Measurements from ENCODE around the gene ELMOD1. TPM values are rescaled to one million over a fixed set of nuclear protein-coding genes. Genes with fewer than 3 reads are reported as not detected.
"Not testable (repeated sequence)": the region's sequence is repeated elsewhere in the genome, so short reads cannot be mapped to it uniquely, and the experiment has no call there.

Gene ELMOD1
- total RNA-seq, 1 donor from 2014 or later = not detected

GRCh38 chr11:107573438-107573837 lies 17.5 kb upstream of the ELMOD1 start:
- H3K27ac Mint-ChIP-seq (ENCODE audit: unreplicated experiment) = no peak overlapping the region
- H3K36me3 Mint-ChIP-seq (ENCODE audit: unreplicated experiment) = no peaks in the 10 kb centered on the region
- H3K4me1 Mint-ChIP-seq (ENCODE audit: unreplicated experiment) = no peaks in the 10 kb centered on the region
- no peak overlapping the region for H3K4me3 Mint-ChIP-seq (ENCODE audit: unreplicated experiment)
- no peaks in the 10 kb centered on the region for H3K9me3 Mint-ChIP-seq (ENCODE audit: unreplicated experiment)
- no peak for DNase-seq (ENCODE audit: extremely low spot score, unreplicated experiment)
- no peak for TF ChIP-seq CTCF (IDR thresholded peaks at IDR 0.05)
- peaks cover 45% of the 10 kb centered on the region for H3K27me3 Mint-ChIP-seq (ENCODE audit: unreplicated experiment)

- not testable (repeated sequence) for H3K9me3 Mint-ChIP-seq (ENCODE audit: unreplicated experiment); DNase-seq (ENCODE audit: extremely low spot score, unreplicated experiment); H3K4me3 Mint-ChIP-seq (ENCODE audit: unreplicated experiment); H3K36me3 Mint-ChIP-seq (ENCODE audit: unreplicated experiment); H3K27ac Mint-ChIP-seq (ENCODE audit: unreplicated experiment); H3K4me1 Mint-ChIP-seq (ENCODE audit: unreplicated experiment)
- TF ChIP-seq CTCF (IDR thresholded peaks at IDR 0.05) = peak; percentile 83
- H3K27me3 Mint-ChIP-seq (ENCODE audit: unreplicated experiment) = peaks cover 43% of the 10 kb centered on the region
These were observed 14.2 kb upstream of the ELMOD1 start for GRCh38 chr11:107576497-107577345.

DNA sequence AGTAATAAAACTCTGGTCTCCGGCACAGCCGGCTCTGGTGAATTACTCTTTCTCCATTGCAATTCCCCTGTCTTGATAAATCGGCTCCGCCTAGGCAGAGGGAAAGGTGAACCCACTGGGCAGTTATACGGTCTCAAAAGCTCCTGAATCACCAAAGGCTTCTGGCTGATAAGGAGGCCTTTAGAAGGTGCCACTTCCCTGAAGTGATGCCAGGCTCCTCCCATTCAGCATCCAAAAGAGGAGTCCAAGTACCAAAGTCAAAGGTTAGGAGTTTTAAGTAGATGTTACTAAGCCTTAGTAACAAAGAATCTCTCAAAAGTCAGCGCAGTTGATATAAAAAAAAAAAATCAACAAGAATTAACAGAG lies 13.6 kb upstream of the ELMOD1 start:
- H3K27ac Mint-ChIP-seq (ENCODE audit: unreplicated experiment) = no peak overlapping the region
- peaks cover 42% of the 10 kb centered on the region for H3K27me3 Mint-ChIP-seq (ENCODE audit: unreplicated experiment)
- peaks cover 5% of the 10 kb centered on the region for H3K9me3 Mint-ChIP-seq (ENCODE audit: unreplicated experiment)
- DNase-seq (ENCODE audit: extremely low spot score, unreplicated experiment) = no peak
- TF ChIP-seq CTCF (IDR thresholded peaks at IDR 0.05) = no peak
- H3K4me1 Mint-ChIP-seq (ENCODE audit: unreplicated experiment) = no peaks in the 10 kb centered on the region
- no peak overlapping the region for H3K4me3 Mint-ChIP-seq (ENCODE audit: unreplicated experiment)
- H3K36me3 Mint-ChIP-seq (ENCODE audit: unreplicated experiment) = no peaks in the 10 kb centered on the region

- H3K27me3 Mint-ChIP-seq (ENCODE audit: unreplicated experiment) = peaks cover 38% of the 10 kb centered on the region
- DNase-seq (ENCODE audit: extremely low spot score, unreplicated experiment); H3K4me1 Mint-ChIP-seq (ENCODE audit: unreplicated experiment); H3K36me3 Mint-ChIP-seq (ENCODE audit: unreplicated experiment); H3K9me3 Mint-ChIP-seq (ENCODE audit: unreplicated experiment); H3K27ac Mint-ChIP-seq (ENCODE audit: unreplicated experiment); H3K4me3 Mint-ChIP-seq (ENCODE audit: unreplicated experiment): not testable (repeated sequence)
These were observed 11.8 kb upstream of the ELMOD1 start for GRCh38 chr11:107579169-107579568.

GRCh38 chr11:107581147-107581546 lies 9.8 kb upstream of the ELMOD1 start:
- no peak for TF ChIP-seq CTCF (IDR thresholded peaks at IDR 0.05)
- H3K4me3 Mint-ChIP-seq (ENCODE audit: unreplicated experiment) = no peak overlapping the region
- H3K27ac Mint-ChIP-seq (ENCODE audit: unreplicated experiment) = no peak overlapping the region
- no peaks in the 10 kb centered on the region for H3K4me1 Mint-ChIP-seq (ENCODE audit: unreplicated experiment)
- DNase-seq (ENCODE audit: extremely low spot score, unreplicated experiment) = no peak
- H3K9me3 Mint-ChIP-seq (ENCODE audit: unreplicated experiment) = peaks cover 5% of the 10 kb centered on the region
- H3K27me3 Mint-ChIP-seq (ENCODE audit: unreplicated experiment) = peaks cover 44% of the 10 kb centered on the region
- no peaks in the 10 kb centered on the region for H3K36me3 Mint-ChIP-seq (ENCODE audit: unreplicated experiment)

Measured in osteocyte (in vitro differentiated cells).